GM12878 (cell line): ENCODE data around the gene CCL11. TPM values are rescaled to one million over a fixed set of nuclear protein-coding genes. Genes with fewer than 3 reads are reported as not detected.

ENCODE experiments used
- ATAC-seq: fragments of 200-7000 bp; cut with Tn5 transposase; 3 replicates; pipeline ENCODE4 v1.9.1; 2020; ENCODE audit warnings: mild to moderate bottlenecking, moderate library complexity
- BruUV-seq: library from RNA; stranded (reverse); fragments of 400-500 nt; replicated peaks from 2 replicates; lab custom pipeline; 2021; lab: Mats Ljungman, UMichigan
- CTCF ChIA-PET: fragments of 300-600 bp; sonication (Branson Sonifier 250); formaldehyde crosslinking; extraction: SDS; loops from one replicate; lab custom pipeline; 2021; ENCODE audit warnings: inconsistent platforms; lab: Yijun Ruan, JAX
- POLR2A ChIA-PET: fragments of 350-600 bp; formaldehyde crosslinking; extraction: SDS; loops from one replicate; lab custom pipeline; 2021; ENCODE audit warnings: inconsistent platforms; lab: Charles Lee
- RAD21 ChIA-PET: fragments of 300-600 bp; sonication (Branson Sonifier 250); formaldehyde crosslinking; loops from one replicate; lab custom pipeline; 2023; ENCODE audit warnings: antibody characterized with exemption; ENCODE audit not compliant: unreplicated experiment; lab: Charles Lee
- SMC1A ChIA-PET: fragments of 300-600 bp; sonication (Branson Sonifier 250); formaldehyde crosslinking; loops from one replicate; lab custom pipeline; 2023; ENCODE audit not compliant: unreplicated experiment, uncharacterized antibody; lab: Charles Lee
- DNase-seq: peaks from one replicate; pipeline ENCODE4 v3.0.0-alpha.2; 2011; ENCODE audit warnings: low read depth, low spot score
- FAIRE-seq: peaks from 3 replicates; lab custom pipeline; 2011; peaks lifted over from hg19 to GRCh38; lab: Jason Lieb, UNC
- H2AFZ ChIP-seq: 2 replicates; pipeline ENCODE4 v1.6.0; 2011; ENCODE audit warnings: low read depth, low read length, control low read depth; ENCODE audit not compliant: control insufficient read depth
- H3K27ac ChIP-seq: 2 replicates; pipeline ENCODE4 v1.5.1; 2011; ENCODE audit warnings: control low read depth; ENCODE audit not compliant: control insufficient read depth, insufficient read depth
- H3K27me3 ChIP-seq, 2 experiments: replicated peaks in 1 of 2; 2 replicates each; pipeline versions ENCODE4 v1.6.0 to v1.6.1; 2011; ENCODE audit warnings: low read length in 1 of 2; ENCODE audit not compliant: control insufficient read depth in 2 of 2, insufficient read depth in 2 of 2
- H3K36me3 ChIP-seq, 2 experiments: 2 replicates each; pipeline ENCODE4 v1.5.1; 2011; ENCODE audit warnings: low read length in 1 of 2; ENCODE audit not compliant: control insufficient read depth in 2 of 2, insufficient read depth in 2 of 2
- H3K4me1 ChIP-seq: 2 replicates; pipeline ENCODE4 v1.6.1; 2011; ENCODE audit warnings: mild to moderate bottlenecking, low read length, moderate library complexity, mixed read lengths; ENCODE audit not compliant: control insufficient read depth, insufficient read depth
- H3K4me2 ChIP-seq: 2 replicates; pipeline ENCODE4 v1.6.0; 2011; ENCODE audit warnings: control low read depth; ENCODE audit not compliant: control insufficient read depth, insufficient read depth
- H3K4me3 ChIP-seq: fragments of 200-600 bp; sonication (generic); 2 replicates; pipeline ENCODE4 v1.5.1; 2016
- H3K79me2 ChIP-seq: 2 replicates; pipeline ENCODE4 v1.6.0; 2011; ENCODE audit warnings: low read length; ENCODE audit not compliant: control insufficient read depth, insufficient read depth
- H3K9ac ChIP-seq: 2 replicates; pipeline ENCODE4 v1.8.0; 2011; ENCODE audit warnings: low read length, control low read depth, mixed read lengths; ENCODE audit not compliant: control insufficient read depth, insufficient read depth
- H3K9me3 ChIP-seq: replicated peaks from 3 replicates; pipeline ENCODE4 v1.5.1; 2011; ENCODE audit warnings: mild to moderate bottlenecking, low read length; ENCODE audit not compliant: control insufficient read depth, insufficient read depth
- H4K20me1 ChIP-seq: 2 replicates; pipeline ENCODE4 v1.6.0; 2011; ENCODE audit not compliant: control insufficient read depth, insufficient read depth
- BCL11A ChIP-seq: IDR thresholded peaks from 2 replicates; pipeline ENCODE4 v1.6.1; 2011; ENCODE audit warnings: low read depth, low read length
- CBFB ChIP-seq: IDR thresholded peaks from 2 replicates; pipeline ENCODE4 v1.6.1; 2016; ENCODE audit warnings: antibody characterized with exemption, low read depth
- CHD2 ChIP-seq: IDR thresholded peaks from 2 replicates; pipeline ENCODE4 v1.6.1; 2011; ENCODE audit warnings: low read depth, low read length, improper control_type of control experiment, borderline replicate concordance
- CREB1 ChIP-seq: IDR thresholded peaks from 2 replicates; pipeline ENCODE4 v1.6.1; 2012; ENCODE audit warnings: low read depth, mild to moderate bottlenecking, inconsistent platforms
- GABPA ChIP-seq: IDR thresholded peaks from 2 replicates; pipeline ENCODE4 v1.6.1; 2014; ENCODE audit warnings: antibody characterized with exemption, low read depth, mild to moderate bottlenecking, inconsistent platforms
- MYC ChIP-seq: IDR thresholded peaks from 2 replicates; pipeline ENCODE4 v1.6.1; 2011; ENCODE audit warnings: mild to moderate bottlenecking, low read length, moderate library complexity, inconsistent platforms; ENCODE audit not compliant: insufficient read depth, insufficient replicate concordance, insufficient read length, severe bottlenecking
- POLR2AphosphoS5 ChIP-seq: IDR thresholded peaks from 2 replicates; pipeline ENCODE4 v1.6.1; 2011; ENCODE audit warnings: mild to moderate bottlenecking, low read length, inconsistent platforms
- RAD21 ChIP-seq: IDR thresholded peaks from 2 replicates; pipeline ENCODE4 v1.6.1; 2011; ENCODE audit warnings: mild to moderate bottlenecking, low read depth, low read length, moderate library complexity; ENCODE audit not compliant: insufficient read depth
- YY1 ChIP-seq: IDR thresholded peaks from 2 replicates; pipeline ENCODE4 v1.6.1; 2011; ENCODE audit warnings: low read depth, mild to moderate bottlenecking, low read length
- ZNF207 ChIP-seq: fragments of 450-650 bp; IDR thresholded peaks from 2 replicates; pipeline ENCODE4 v1.6.1; 2014; ENCODE audit warnings: antibody characterized with exemption, mild to moderate bottlenecking, borderline replicate concordance
- ZNF384 ChIP-seq: IDR thresholded peaks from 2 replicates; pipeline ENCODE4 v1.6.1; 2012; ENCODE audit warnings: low read depth, mild to moderate bottlenecking, low read length, improper control_type of control experiment, borderline replicate concordance
- WGBS: methylation state at CpG from one replicate; pipeline ENCODE4 v1.1.6; 2016; ENCODE audit warnings: low lambda C conversion rate; ENCODE audit not compliant: insufficient replicate concordance, insufficient coverage; ENCODE audit errors: missing lambda C conversion rate; 5-methylcytosine and 5-hydroxymethylcytosine counted together
- in situ Hi-C: fragments of 300-500 bp; cut with MboI; formaldehyde crosslinking; loops from 9 replicates; pipeline ENCODE4 v1.14.3; 2018; ENCODE audit warnings: mixed read lengths
- intact Hi-C: fragments of 100-400 bp; cut with micrococcal nuclease; formaldehyde crosslinking; loops from one replicate; pipeline ENCODE4 v1.14.2; 2022; ENCODE audit not compliant: unreplicated experiment
- polyA plus RNA-seq, 11 experiments: library from polyadenylated mRNA; depleted of rRNA in 4 of 11; unstranded in 6 of 11; stranded (reverse) in 5 of 11; fragments of >200 nt; fragmentation: Nextera tagmentation in 4 of 11; fragmentation: Illumina TruSeq in 1 of 11; extraction: Ambion mirVana in 4 of 11; extraction: Trizol in 1 of 11; gene quantifications; 1 replicate in 1 of 11; 2 replicates in 10 of 11; pipeline versions ENCODE4 v1.2.1 to v1.2.3, GENCODE V29; 2011 to 2016; ENCODE audit warnings: inconsistent platforms in 2 of 11, missing spikeins in 2 of 11, low read depth in 1 of 11
- total RNA-seq, 4 experiments: library from RNA; depleted of rRNA in 3 of 4; stranded (reverse); fragments of >200 nt in 3 of 4; fragmentation: Illumina TruSeq in 1 of 4; extraction: Trizol in 1 of 4; gene quantifications; 2 replicates each; pipeline versions ENCODE4 v1.2.1 to v1.2.3, GENCODE V29; 2013 to 2021
- TF ChIP-seq, protein P1 (sequence below): fragments of 450-650 bp; IDR thresholded peaks from 2 replicates; pipeline ENCODE4 v1.6.1; 2016; ENCODE audit warnings: mild to moderate bottlenecking
- TF ChIP-seq, protein P2 (sequence below): IDR thresholded peaks from 2 replicates; pipeline ENCODE4 v1.6.1; 2011; ENCODE audit warnings: mild to moderate bottlenecking, low read depth, low read length, moderate library complexity; ENCODE audit not compliant: insufficient replicate concordance

CCL11 gene
- total and polyA plus RNA-seq, 10 of the 15 experiments (the other 5 are each of a cell fraction or from before 2014, with no cell fraction given) = not detected

DNA sequence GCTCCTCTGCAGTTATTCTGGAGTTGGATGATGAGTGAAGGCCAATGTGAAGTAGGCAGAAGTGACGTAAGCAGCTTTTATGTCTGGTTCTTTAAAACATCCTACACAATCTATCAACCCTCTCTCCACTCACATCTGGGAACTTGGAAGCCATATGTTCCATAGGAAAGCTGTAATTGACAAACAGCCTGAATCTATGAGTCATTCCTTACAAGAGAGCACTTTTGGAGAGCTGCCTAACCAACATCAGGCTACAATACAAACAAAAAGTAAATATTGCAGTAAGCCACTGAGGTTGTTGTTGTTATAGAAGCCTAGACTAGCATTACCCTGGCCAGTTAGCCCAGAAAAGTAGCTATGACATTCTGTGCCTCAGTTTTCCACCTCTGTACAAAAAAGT, 9.7 kb upstream of the CCL11 start:
- TF ChIP-seq MYC = no peak
- TF ChIP-seq CBFB = no peak
- no peak for TF ChIP-seq POLR2AphosphoS5
- TF ChIP-seq ZNF207 = no peak
- TF ChIP-seq, protein P1, sequence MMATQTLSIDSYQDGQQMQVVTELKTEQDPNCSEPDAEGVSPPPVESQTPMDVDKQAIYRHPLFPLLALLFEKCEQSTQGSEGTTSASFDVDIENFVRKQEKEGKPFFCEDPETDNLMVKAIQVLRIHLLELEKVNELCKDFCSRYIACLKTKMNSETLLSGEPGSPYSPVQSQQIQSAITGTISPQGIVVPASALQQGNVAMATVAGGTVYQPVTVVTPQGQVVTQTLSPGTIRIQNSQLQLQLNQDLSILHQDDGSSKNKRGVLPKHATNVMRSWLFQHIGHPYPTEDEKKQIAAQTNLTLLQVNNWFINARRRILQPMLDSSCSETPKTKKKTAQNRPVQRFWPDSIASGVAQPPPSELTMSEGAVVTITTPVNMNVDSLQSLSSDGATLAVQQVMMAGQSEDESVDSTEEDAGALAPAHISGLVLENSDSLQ = no peak
- TF ChIP-seq CREB1 = no peak
- no peak for TF ChIP-seq GABPA
- no peak for TF ChIP-seq YY1
- no peak for TF ChIP-seq ZNF384
- TF ChIP-seq CHD2 = no peak
- no peak for TF ChIP-seq BCL11A
- no peak for TF ChIP-seq RAD21
- TF ChIP-seq, protein P2, sequence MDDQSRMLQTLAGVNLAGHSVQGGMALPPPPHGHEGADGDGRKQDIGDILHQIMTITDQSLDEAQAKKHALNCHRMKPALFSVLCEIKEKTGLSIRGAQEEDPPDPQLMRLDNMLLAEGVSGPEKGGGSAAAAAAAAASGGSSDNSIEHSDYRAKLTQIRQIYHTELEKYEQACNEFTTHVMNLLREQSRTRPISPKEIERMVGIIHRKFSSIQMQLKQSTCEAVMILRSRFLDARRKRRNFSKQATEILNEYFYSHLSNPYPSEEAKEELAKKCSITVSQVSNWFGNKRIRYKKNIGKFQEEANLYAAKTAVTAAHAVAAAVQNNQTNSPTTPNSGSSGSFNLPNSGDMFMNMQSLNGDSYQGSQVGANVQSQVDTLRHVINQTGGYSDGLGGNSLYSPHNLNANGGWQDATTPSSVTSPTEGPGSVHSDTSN = no peak
- TF ChIP-seq, all 136 proteins: peak for 0
- SMC1A ChIA-PET = no interaction called here
- Histone ChIP-seq H3K36me3 (no peaks in the 10 kb centered on the region), H3K27ac (no peak overlapping the region), H3K27me3 (no peaks in the 10 kb centered on the region; a peak in 1 of 4 replicates), H3K9me3 (no peaks in the 10 kb centered on the region), H3K4me3 (no peak overlapping the region), H3K4me1 (no peaks in the 10 kb centered on the region), H3K9ac (no peak overlapping the region), H4K20me1 (no peaks in the 10 kb centered on the region), H3K4me2 (no peak overlapping the region), H2AFZ (no peak overlapping the region), H3K79me2 (no peaks in the 10 kb centered on the region)
- no TSS peak for BruUV-seq
- RAD21 ChIA-PET = no interaction called here
- ATAC-seq (no peak), FAIRE-seq (no peak), DNase-seq (no peak)
- WGBS = 0% methylated on average over 1 of the region's 1 CpG
- in situ Hi-C loops = no loop called here
- CTCF ChIA-PET = no interaction called here
- intact Hi-C loops = no loop called here
- POLR2A ChIA-PET = no interaction called here
